ENCODE measurements around the gene AAMP. TPM values are rescaled to one million over a fixed set of nuclear protein-coding genes. Genes with fewer than 3 reads are reported as not detected.

The AAMP gene
- polyA plus RNA-seq, 3 donors, result 64.6 to 142 (median 105) TPM

- no peak overlapping the region for H3K27ac ChIP-seq (ENCODE audit: low read depth, low read length)
- 66 to 71% (median 69%) methylated on average over 1 of the region's 1 CpG for WGBS, 3 donors
Observed at GRCh38 chr2:218244204-218244603, 25.7 kb downstream of the AAMP start.

- 90 to 100% (median 93%) methylated on average over 1 of the region's 1 CpG for WGBS, 3 donors
- no peak overlapping the region for H3K27ac ChIP-seq (ENCODE audit: low read depth, low read length)
Observed at GRCh38 chr2:218238887-218239286, 31.1 kb downstream of the AAMP start.

GRCh38 chr2:218236829-218237228 lies 33.1 kb downstream of the AAMP start:
- no peak overlapping the region for H3K27ac ChIP-seq (ENCODE audit: low read depth, low read length)
- whole genome bisulfite sequencing, 3 donors, result 87 to 93% (median 87%) methylated on average over 4 of the region's 4 CpGs

DNA sequence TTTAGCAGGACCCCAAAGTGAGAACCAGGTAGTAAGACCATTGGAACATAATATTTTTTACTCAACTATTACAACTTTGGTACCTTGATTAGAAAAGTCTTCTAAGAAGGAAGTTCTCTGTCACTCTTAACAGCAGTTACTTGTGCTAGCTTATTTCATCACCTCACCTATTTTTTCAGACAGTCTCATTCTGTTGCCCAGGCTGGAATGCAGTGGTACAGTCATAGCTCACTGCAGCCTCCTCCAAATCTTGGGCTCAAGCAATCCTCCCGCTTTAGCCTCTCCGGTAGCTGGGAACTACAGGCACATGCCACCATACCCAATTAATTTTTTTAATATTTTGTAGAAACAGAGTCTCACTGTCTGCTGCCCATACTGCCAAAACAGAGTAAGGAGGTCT lies 34.9 kb downstream of the AAMP start:
- WGBS, 3 donors, result 98 to 100% (median 100%) methylated on average over 2 of the region's 2 CpGs
- H3K27ac ChIP-seq (ENCODE audit: low read depth, low read length), result no peak overlapping the region

- WGBS, 3 donors, result 34 to 61% (median 59%) methylated on average over 3 of the region's 3 CpGs
Observed at GRCh38 chr2:218234521-218234920, 35.4 kb downstream of the AAMP start.

DNA sequence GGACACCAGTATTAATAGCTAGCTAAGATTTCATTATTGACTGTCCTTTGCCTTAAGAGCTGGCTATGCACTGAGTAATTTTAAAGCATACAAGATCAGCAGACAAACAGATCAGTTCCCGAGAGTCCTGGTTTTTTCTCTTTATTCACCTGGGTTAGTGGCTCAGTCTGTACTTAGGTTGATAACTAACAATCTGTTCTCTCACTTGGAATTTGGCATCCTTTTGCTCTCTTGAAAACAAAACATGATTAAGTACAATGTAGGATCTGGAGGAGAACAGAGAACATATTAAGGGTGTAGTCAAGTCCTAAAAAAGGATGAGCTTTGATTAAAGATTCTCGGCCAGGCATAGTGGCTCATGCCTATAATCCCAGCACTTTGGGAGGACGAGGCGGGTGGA lies 36.4 kb downstream of the AAMP start:
- WGBS, 3 donors, result 77 to 91% (median 91%) methylated on average over 4 of the region's 4 CpGs

More at GRCh38 chr2:218234521-218234920, 35.4 kb downstream of the AAMP start:
- no peak overlapping the region for H3K27ac ChIP-seq (ENCODE audit: low read depth, low read length)

DNA sequence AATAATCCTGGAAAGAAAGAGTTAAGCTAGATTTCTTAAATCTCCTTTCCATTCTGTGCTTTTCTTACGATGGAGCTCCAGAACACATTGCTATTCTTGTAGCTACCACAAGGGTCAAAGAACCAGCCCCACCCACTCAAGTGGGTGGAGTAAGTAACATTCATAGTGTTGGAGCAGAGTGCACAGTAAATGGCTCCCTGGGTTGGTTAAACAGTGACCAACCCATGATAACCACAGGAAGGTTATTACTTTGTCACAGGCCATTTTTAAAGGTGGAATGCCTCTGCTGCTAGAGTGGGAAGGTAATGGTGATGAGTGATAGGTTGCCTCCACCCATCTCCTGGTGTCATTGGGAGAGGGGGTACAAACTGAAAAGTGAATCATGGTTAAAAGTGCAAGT lies 39.1 kb downstream of the AAMP start:
- no peak overlapping the region for H3K27ac ChIP-seq (ENCODE audit: low read depth, low read length)
- 3 to 7% (median 4%) methylated on average over 1 of the region's 1 CpG for WGBS, 3 donors

More for the DNA sequence above, 36.4 kb downstream of the AAMP start:
- no peak overlapping the region for H3K27ac ChIP-seq (ENCODE audit: low read depth, low read length)

DNA sequence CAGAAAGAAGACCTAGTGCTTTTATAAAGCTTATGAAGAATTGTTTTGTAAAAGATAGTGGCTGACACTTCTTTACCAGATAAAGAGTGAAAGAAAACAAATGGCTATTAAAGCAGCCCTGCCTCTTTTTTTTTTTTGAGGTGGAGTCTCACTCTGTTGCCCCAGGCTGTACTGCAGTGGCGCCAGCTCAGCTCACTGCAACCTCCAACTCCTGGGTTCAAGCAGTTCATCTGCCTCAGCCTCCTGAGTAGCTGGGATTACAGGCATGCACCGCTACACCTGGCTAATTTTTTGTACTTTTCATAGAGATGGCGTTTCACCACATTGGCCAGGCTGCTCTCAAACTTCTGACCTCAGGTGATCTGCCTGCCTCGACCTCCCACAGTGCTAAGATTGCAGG lies 40.1 kb downstream of the AAMP start:
- no peak overlapping the region for H3K27ac ChIP-seq (ENCODE audit: low read depth, low read length)
- WGBS, 3 donors, result 79 to 87% (median 82%) methylated on average over 4 of the region's 4 CpGs

GRCh38 chr2:218229239-218229638 lies 40.7 kb downstream of the AAMP start:
- 17 to 40% (median 21%) methylated on average over 3 of the region's 3 CpGs for WGBS, 3 donors
- H3K27ac ChIP-seq (ENCODE audit: low read depth, low read length), result no peak overlapping the region

GRCh38 chr2:218228366-218229090 lies 41.4 kb downstream of the AAMP start:
- 66 to 83% (median 81%) methylated on average over 6 of the region's 6 CpGs for WGBS, 3 donors
- no peak overlapping the region for H3K27ac ChIP-seq (ENCODE audit: low read depth, low read length)

GRCh38 chr2:218226903-218227302 lies 43.0 kb downstream of the AAMP start:
- no peak overlapping the region for H3K27ac ChIP-seq (ENCODE audit: low read depth, low read length)
- WGBS, 3 donors, result 86 to 88% (median 86%) methylated on average over 3 of the region's 3 CpGs

DNA sequence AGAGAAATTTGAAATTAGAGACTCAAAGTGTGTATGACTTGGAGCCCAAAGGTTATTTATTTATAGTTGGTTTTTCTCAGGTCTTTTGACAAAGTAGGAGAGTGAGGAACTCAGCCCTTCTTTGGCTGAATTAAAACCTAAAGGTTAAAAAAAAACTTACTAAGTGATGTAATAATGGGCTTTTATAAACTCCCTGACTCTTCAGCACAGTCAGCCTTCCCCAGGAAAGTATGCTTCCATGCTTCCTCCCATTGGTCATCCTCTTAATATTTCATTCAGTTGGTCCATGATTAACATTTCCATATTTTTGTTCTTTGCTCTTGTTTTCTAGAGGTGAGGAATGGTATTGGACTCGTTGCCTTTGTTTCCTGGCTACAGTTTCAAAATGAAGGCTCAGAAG lies 45.8 kb downstream of the AAMP start:
- no peak overlapping the region for H3K27ac ChIP-seq (ENCODE audit: low read depth, low read length)
- 53 to 74% (median 57%) methylated on average over 1 of the region's 1 CpG for WGBS, 3 donors

DNA sequence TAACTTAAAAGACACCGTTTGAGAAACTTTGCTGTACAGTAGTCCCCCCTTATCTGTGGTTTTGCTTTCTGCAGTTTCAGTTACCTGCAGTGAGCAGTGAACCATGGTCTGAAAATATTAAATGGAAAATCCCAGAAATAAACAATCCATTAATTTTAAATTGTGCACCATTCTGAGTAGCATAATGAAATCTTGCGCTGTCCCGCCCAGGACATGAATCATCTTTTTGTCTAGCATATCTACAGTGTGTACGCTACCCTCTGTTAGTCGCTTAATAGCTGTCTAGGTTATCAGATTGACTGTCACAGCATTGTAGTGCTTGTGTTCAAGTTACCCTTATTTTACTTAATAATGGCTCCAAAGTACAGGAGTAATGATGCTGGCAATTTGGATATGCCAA lies 46.9 kb downstream of the AAMP start:
- 68 to 76% (median 69%) methylated on average over 5 of the region's 5 CpGs for WGBS, 3 donors

DNA sequence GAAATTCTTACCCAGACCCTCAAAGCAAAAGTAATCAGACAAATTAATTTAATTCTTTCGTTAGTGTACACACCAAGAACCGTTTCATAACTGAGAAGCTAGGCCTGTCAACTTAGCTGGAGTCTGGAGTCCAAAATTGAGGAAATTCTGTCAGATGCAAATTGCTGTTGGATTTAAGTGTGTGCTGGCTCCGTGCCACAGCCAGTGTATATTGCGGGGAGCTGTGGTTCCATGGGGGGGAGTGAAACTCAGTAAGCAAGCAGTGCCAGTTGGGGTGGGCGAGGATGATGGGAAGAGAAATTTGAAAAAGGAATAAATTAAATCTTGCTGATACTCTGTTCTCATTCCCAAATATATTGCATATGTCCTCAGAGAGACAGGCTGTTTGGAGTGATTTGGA lies 48.9 kb downstream of the AAMP start:
- no peak overlapping the region for H3K27ac ChIP-seq (ENCODE audit: low read depth, low read length)
- 43 to 73% (median 46%) methylated on average over 5 of the region's 5 CpGs for WGBS, 3 donors

More for the DNA sequence above, 46.9 kb downstream of the AAMP start:
- H3K27ac ChIP-seq (ENCODE audit: low read depth, low read length), result no peak overlapping the region

DNA sequence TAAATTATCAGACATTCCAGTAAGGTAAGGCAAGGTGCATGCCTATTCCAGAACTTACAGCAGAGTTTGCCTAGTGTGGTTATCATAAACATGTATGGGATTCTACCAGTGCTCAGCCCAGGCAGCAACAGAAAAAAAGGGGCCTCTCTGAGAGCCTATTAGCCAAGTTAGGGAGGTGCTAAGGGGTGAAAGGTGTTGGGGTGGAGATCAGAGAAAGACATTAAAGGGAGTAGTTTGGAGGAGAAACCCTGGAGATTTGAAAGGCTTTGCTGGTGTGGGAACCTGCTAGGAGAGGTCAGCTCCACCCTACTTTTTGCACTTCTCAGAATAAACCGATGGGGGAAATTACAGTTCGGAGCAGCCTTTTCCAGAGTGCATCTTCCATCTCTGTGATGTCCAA lies 50.0 kb downstream of the AAMP start:
- WGBS, 3 donors, result 30 to 68% (median 33%) methylated on average over 2 of the region's 2 CpGs
- H3K27ac ChIP-seq (ENCODE audit: low read depth, low read length), result no peak overlapping the region

DNA sequence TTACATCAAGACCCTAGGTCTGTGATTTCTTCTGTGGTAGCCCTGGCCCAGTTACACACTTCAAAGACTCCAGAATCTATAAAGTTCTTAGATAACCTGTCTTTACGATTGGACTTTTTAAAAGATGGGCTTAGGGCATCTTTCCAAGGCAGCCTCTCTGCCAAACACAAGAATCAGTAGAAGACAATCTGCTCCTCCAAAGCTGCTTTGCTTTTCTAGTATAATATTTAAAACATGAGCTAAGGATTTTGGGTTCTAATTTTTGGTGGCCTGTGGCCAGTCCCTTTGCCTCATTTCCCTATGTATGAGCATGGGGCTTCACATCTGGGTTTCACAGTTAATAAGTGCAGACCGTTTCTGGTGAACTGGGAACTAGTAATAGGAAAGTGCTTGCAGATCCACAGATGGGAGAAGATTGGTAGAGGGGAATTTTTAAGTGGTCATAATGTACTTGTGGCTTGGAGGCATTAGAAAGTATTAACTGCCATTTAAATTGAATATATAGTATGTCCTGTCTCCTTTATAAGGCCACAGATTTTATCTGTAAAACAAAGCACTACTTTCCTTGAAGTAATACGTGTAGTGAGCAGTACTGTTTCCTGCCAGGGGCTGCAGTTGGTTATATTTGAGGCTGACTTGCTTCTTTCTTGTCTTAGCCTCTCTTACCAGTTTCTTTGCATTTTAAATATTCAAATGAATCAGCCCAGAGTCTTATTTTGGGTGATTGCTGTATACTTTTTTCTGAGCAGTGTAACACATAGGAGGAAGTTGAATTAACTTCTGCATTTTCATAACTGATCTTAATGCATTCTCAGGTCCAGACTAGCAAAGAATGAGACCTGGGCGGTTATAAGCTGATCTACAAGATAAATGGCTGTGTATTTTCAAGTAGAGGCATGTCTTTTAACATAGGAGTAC lies 51.4 kb downstream of the AAMP start:
- WGBS, 3 donors, result 6 to 25% (median 8%) methylated on average over 4 of the region's 4 CpGs
- no peak overlapping the region for H3K27ac ChIP-seq (ENCODE audit: low read depth, low read length)

DNA sequence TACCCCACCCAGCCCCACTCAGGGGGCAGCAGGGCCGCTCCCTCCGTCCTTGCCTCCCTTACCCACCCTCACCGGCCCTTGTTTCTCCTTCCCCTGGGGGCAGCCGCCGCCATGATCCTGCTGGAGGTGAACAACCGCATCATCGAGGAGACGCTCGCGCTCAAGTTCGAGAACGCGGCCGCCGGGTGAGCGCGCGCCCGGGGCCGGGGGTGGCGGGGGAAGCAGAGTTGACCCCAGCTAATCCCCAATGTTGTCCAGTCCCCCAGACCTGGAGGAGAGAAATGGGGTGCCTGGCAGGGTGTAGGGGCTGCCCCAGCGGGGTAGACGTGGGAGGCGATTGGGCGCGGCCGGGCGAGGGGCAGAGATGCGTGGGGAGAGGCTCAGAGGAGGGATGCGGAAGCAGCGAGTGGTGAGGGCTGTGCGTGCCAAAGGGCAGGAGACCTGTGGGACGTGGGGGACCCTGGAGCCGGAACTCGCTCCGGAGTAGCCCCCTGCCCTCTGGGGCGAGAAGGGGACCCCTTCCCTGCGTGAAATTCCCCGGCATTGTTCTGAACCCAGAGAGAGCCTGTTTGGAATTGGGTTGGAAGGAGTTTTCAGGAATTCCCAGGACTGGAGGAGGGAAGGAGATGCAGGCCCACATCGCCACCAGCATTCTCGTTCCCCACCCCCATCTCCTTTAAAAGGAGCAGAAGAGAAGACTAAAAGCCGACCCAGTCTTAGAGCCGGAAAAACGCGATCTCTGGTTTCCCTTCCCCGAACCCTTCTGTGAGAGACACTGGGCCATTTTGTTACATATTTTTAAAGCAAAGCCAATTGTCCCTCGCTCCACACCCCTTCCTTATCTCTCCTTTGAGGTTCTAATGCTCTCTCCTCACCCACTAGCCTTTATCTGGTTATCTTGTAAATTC lies 52.3 kb downstream of the AAMP start:
- peak overlapping the region; percentile 97 for H3K27ac ChIP-seq (ENCODE audit: low read depth, low read length)
- 0 to 1% (median 0%) methylated on average over 42 to 47 of the region's 47 CpGs for WGBS, 3 donors

GRCh38 chr2:218216674-218217359 lies 53.1 kb downstream of the AAMP start, which contains the start of gene ARPC2:
Gene ARPC2 (plus strand): TSS chr2:218217189. CDS start chr2:218217471, 282 bp downstream.
- peak within 1 kb of the TSS; percentile 97 for H3K27ac ChIP-seq (ENCODE audit: low read depth, low read length)
- 0 to 1% (median 1%) methylated on average over 53 to 59 of the region's 60 CpGs for WGBS, 3 donors
